ENCODE data around the gene C15orf39. TPM values are rescaled to one million over a fixed set of nuclear protein-coding genes. Genes with fewer than 3 reads are reported as not detected.

C15orf39 gene
- polyA plus RNA-seq, 4 donors = 6.5 to 20.6 (median 11.9) TPM

DNA sequence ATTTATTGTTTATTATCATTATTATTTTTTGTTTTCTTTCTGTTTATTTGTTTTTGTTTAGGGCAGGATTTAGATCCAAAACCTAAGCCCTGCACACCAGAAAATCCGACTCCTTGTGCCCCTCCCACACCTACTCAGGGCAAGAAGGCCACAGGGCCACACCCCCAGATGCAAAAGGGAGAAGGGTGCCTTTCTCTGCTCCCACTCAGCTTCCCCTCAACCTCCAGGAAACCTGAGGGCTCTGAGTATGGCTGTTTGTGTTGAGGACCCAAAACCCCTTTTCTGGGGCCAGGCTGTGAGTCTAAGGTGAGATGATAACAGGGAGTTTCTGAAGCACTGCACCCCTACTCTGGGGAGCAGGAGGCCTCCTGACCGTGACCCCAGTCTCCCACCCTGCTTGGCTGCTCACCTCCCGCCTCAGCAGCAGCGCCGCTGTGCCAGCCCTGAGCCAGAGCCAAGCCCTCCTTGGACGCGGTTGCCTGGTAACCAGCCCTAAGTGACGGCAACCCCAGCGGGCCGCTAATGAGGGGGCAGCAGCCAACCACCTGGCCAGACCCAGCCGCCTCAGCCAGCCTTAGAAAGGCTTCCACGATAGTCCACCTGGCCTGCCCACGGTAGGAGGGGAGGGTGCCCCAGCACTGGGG, 6.4 kb upstream of the C15orf39 start:
- no peaks in the 10 kb centered on the region for H3K27me3 ChIP-seq (ENCODE audit: control insufficient read depth in 3 of 3, insufficient read depth in 3 of 3, low read length in 3 of 3)
- FAIRE-seq = no peak
- DNase-seq = peak; percentile 25 to 65
- H3K4me3 ChIP-seq (ENCODE audit: low read depth in 1 of 3, low read length in 3 of 3) = no peak overlapping the region
- peaks cover 0 to 34% (median 9%) of the 10 kb centered on the region in 3 donors for H3K4me1 ChIP-seq (ENCODE audit: control insufficient read depth in 3 of 3, insufficient read depth in 2 of 3, low read depth in 1 of 3, low read length in 2 of 3)
- H3K9me3 ChIP-seq (ENCODE audit: control insufficient read depth in 2 of 2, insufficient read depth in 1 of 2, low read depth in 1 of 2, low read length in 1 of 2) = peaks cover 0 to 11% of the 10 kb centered on the region in 2 donors
- 7 to 20% (median 20%) methylated on average over 13 of the region's 13 CpGs for WGBS, 3 donors
- no peaks in the 10 kb centered on the region for H3K36me3 ChIP-seq (ENCODE audit: control insufficient read depth in 3 of 3, insufficient read depth in 2 of 3, low read depth in 1 of 3, low read length in 3 of 3)
- peak overlapping the region in 1 of 3 donors; percentile 24 for H3K27ac ChIP-seq (ENCODE audit: low read depth in 1 of 3, low read length in 2 of 3)

DNA sequence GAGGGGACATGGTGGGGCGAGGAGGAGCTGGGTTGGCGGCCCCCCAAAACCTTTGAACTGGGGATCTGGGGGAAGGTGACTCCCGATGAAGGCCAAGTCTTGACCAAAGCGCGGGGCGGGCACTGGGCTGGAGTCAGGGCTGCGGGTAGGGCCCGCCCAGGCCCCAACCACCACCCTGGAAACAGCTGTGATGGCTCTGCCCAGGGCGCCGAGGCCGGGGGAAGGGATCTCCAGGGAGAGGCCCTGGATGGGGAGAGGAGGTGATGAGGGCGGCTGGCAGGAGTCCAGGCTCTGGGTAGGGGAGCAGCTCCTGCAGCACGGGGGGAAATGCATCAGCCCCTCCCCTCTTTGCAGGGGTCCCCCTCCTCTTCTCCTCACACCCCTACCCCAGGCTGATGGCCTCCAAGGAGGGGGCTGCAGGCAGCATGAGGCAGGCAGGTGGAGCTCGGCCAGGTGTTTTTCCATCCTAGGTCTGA, 5.9 kb upstream of the C15orf39 start:
- Histone ChIP-seq H3K27me3 (ENCODE audit: control insufficient read depth in 3 of 3, insufficient read depth in 3 of 3, low read length in 3 of 3) (no peaks in the 10 kb centered on the region), H3K27ac (ENCODE audit: low read depth in 1 of 3, low read length in 2 of 3) (peak overlapping the region in 1 of 3 donors; percentile 2), H3K9me3 (ENCODE audit: control insufficient read depth in 2 of 2, insufficient read depth in 1 of 2, low read depth in 1 of 2, low read length in 1 of 2) (peaks cover 0 to 6% of the 10 kb centered on the region in 2 donors), H3K4me3 (ENCODE audit: low read depth in 1 of 3, low read length in 3 of 3) (no peak overlapping the region), H3K4me1 (ENCODE audit: control insufficient read depth in 3 of 3, insufficient read depth in 2 of 3, low read depth in 1 of 3, low read length in 2 of 3) (peaks cover 0 to 39% (median 12%) of the 10 kb centered on the region in 3 donors), H3K36me3 (ENCODE audit: control insufficient read depth in 3 of 3, insufficient read depth in 2 of 3, low read depth in 1 of 3, low read length in 3 of 3) (no peaks in the 10 kb centered on the region)
- no peak for FAIRE-seq
- peak; percentile 40 to 61 for DNase-seq
- WGBS, 3 donors = 16 to 47% (median 38%) methylated on average over 9 to 14 of the region's 14 CpGs

DNA sequence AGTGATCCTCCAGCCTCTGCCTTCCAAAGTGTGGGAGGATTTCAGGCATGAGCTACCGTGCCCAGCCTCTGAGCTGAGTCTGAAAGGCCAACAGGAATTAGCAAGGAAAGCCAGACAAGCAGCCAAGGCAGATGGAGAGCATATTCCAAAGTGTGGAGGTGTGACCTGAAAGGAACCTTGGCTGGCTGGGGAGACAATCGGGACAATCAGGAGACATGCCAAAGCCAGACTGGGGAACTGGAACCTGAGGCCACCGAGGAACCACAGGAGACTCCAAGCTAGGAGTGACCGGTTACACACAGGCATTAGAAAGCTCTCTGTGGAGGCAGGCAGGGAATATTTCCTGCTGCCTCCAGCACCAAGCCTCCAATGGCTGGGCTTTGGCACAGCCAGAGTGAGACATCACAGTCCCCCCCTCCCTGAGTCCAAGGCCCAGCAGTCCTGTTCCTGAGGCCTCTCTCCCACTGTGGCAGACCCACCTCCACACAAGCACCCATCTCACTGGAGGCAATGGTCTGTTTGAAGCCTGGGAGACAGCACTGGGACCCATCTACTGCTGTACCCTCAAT, 4.5 kb upstream of the C15orf39 start:
- FAIRE-seq = no peak
- H3K27me3 ChIP-seq (ENCODE audit: control insufficient read depth in 3 of 3, insufficient read depth in 3 of 3, low read length in 3 of 3) = no peaks in the 10 kb centered on the region
- peaks cover 2 to 46% (median 14%) of the 10 kb centered on the region in 3 donors for H3K4me1 ChIP-seq (ENCODE audit: control insufficient read depth in 3 of 3, insufficient read depth in 2 of 3, low read depth in 1 of 3, low read length in 2 of 3)
- DNase-seq = peak in 1 of 2 donors; percentile 68
- WGBS, 3 donors = 22 to 65% (median 41%) methylated on average over 4 of the region's 4 CpGs
- no peaks in the 10 kb centered on the region for H3K9me3 ChIP-seq (ENCODE audit: control insufficient read depth in 2 of 2, insufficient read depth in 1 of 2, low read depth in 1 of 2, low read length in 1 of 2)
- peak overlapping the region in 1 of 3 donors; percentile 28 for H3K27ac ChIP-seq (ENCODE audit: low read depth in 1 of 3, low read length in 2 of 3)
- H3K36me3 ChIP-seq (ENCODE audit: control insufficient read depth in 3 of 3, insufficient read depth in 2 of 3, low read depth in 1 of 3, low read length in 3 of 3) = no peaks in the 10 kb centered on the region
- H3K4me3 ChIP-seq (ENCODE audit: low read depth in 1 of 3, low read length in 3 of 3) = no peak overlapping the region

DNA sequence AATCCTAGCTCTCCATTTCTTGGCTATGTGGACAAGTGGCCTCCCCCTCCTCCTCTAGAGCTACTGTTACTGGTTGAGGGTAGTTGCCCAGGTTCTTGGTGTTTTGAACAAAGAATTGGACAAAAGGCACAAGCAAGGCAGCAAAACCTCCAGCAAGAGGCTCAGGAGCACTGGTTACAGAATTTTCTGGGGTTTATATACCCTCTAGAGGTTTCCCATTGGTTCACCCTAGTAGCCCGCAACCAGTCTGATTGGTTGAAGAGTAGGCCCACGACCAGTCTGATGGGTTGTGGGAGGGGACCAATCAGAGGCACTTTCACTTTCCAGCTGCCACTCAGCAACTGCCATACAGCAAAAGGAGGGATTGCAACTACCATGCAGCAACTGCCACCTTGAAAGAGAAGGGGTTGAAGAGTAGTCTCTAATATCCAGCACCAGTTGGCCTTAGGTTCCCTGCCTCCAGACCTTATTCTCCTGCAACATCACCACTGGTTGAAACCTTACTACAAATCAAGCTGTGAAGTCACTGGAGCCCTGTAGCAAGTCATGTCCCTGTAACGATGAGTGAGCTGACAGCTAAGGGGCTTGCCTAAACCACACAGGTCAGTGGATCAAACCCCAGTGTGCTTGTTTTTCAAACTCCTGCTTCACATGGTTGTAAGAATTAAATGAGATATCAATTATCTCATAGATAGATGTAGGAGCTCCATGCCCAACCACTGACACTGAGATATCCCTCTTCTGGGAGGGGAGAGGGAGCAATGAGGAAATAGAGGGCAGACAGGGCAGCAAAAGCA, 2.9 kb upstream of the C15orf39 start:
- no peak for FAIRE-seq
- DNase-seq = peak; percentile 55 to 77
- H3K4me3 ChIP-seq (ENCODE audit: low read depth in 1 of 3, low read length in 3 of 3) = no peak overlapping the region
- H3K4me1 ChIP-seq (ENCODE audit: control insufficient read depth in 3 of 3, insufficient read depth in 2 of 3, low read depth in 1 of 3, low read length in 2 of 3) = peaks cover 2 to 53% (median 14%) of the 10 kb centered on the region in 3 donors
- H3K27ac ChIP-seq (ENCODE audit: low read depth in 1 of 3, low read length in 2 of 3) = peak overlapping the region; percentile 87 to 96 (median 87)
- H3K36me3 ChIP-seq (ENCODE audit: control insufficient read depth in 3 of 3, insufficient read depth in 2 of 3, low read depth in 1 of 3, low read length in 3 of 3) = peaks cover 0 to 8% (median 0%) of the 10 kb centered on the region in 3 donors
- H3K27me3 ChIP-seq (ENCODE audit: control insufficient read depth in 3 of 3, insufficient read depth in 3 of 3, low read length in 3 of 3) = no peaks in the 10 kb centered on the region
- H3K9me3 ChIP-seq (ENCODE audit: control insufficient read depth in 2 of 2, insufficient read depth in 1 of 2, low read depth in 1 of 2, low read length in 1 of 2) = no peaks in the 10 kb centered on the region
- 56 to 67% (median 66%) methylated on average over 3 of the region's 3 CpGs for WGBS, 3 donors

DNA sequence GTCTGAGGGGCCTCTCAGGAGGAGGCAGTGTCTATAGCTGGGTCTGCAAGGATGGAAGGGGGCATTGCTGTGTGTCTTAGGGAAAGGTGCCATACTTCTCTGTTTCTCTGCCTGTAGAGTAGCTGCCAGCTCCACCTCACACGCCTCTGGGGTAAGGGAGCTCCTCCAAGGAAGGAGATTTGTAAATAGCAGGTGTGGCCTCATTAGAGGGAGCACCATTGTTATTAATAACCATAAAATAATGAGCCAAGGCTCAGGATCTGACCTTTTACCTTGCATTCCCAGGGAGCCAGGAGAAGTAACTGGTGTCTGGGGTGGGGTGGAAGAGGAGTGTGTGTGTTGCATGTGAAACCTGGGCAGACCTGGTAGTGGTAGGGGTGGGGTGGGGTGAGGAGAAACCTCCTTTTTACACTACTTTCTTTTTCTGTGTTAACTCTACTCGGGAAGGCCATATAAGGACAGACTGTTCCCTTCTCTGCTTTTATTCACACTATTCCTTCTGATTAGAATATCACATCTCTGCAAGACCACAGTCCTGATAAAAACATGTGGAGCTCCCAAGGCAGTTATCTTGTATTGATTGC, 2.2 kb upstream of the C15orf39 start:
- Histone ChIP-seq H3K4me3 (ENCODE audit: low read depth in 1 of 3, low read length in 3 of 3) (no peak overlapping the region), H3K36me3 (ENCODE audit: control insufficient read depth in 3 of 3, insufficient read depth in 2 of 3, low read depth in 1 of 3, low read length in 3 of 3) (peaks cover 0 to 10% (median 0%) of the 10 kb centered on the region in 3 donors), H3K27ac (ENCODE audit: low read depth in 1 of 3, low read length in 2 of 3) (peak overlapping the region; percentile 87 to 96 (median 87)), H3K4me1 (ENCODE audit: control insufficient read depth in 3 of 3, insufficient read depth in 2 of 3, low read depth in 1 of 3, low read length in 2 of 3) (peaks cover 2 to 60% (median 14%) of the 10 kb centered on the region in 3 donors), H3K27me3 (ENCODE audit: control insufficient read depth in 3 of 3, insufficient read depth in 3 of 3, low read length in 3 of 3) (no peaks in the 10 kb centered on the region), H3K9me3 (ENCODE audit: control insufficient read depth in 2 of 2, insufficient read depth in 1 of 2, low read depth in 1 of 2, low read length in 1 of 2) (no peaks in the 10 kb centered on the region)
- WGBS, 3 donors = 18 to 49% (median 32%) methylated on average over 2 of the region's 2 CpGs
- DNase-seq = peak; percentile 60 to 95
- FAIRE-seq = no peak

DNA sequence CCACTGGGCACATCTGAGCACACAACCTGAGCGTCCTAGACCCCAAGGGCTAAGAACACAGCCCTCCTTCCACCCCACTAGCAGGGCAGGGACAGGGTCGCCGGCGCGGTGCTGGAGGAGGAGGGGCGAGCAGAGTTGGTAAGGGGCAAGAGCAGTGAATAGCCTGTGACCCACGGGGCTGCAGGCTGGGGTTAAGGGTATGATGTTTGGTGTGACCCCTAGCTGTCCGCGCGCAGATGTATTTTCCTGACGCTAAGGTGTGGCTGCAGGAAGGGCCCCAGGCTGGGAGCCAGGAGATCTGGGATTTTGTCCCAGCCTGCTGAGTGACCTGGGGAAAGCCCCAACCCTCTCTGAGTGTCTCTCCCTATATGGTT, 1.3 kb upstream of the C15orf39 start:
- Histone ChIP-seq H3K4me3 (ENCODE audit: low read depth in 1 of 3, low read length in 3 of 3) (peak overlapping the region in 2 of 3 donors; percentile 16 to 26), H3K4me1 (ENCODE audit: control insufficient read depth in 3 of 3, insufficient read depth in 2 of 3, low read depth in 1 of 3, low read length in 2 of 3) (peaks cover 2 to 62% (median 14%) of the 10 kb centered on the region in 3 donors), H3K9me3 (ENCODE audit: control insufficient read depth in 2 of 2, insufficient read depth in 1 of 2, low read depth in 1 of 2, low read length in 1 of 2) (no peaks in the 10 kb centered on the region), H3K36me3 (ENCODE audit: control insufficient read depth in 3 of 3, insufficient read depth in 2 of 3, low read depth in 1 of 3, low read length in 3 of 3) (peaks cover 0 to 15% (median 0%) of the 10 kb centered on the region in 3 donors), H3K27ac (ENCODE audit: low read depth in 1 of 3, low read length in 2 of 3) (peak overlapping the region; percentile 87 to 96 (median 87)), H3K27me3 (ENCODE audit: control insufficient read depth in 3 of 3, insufficient read depth in 3 of 3, low read length in 3 of 3) (no peaks in the 10 kb centered on the region)
- FAIRE-seq (no peak), DNase-seq (no peak)
- 20 to 45% (median 40%) methylated on average over 11 of the region's 11 CpGs for WGBS, 3 donors

DNA sequence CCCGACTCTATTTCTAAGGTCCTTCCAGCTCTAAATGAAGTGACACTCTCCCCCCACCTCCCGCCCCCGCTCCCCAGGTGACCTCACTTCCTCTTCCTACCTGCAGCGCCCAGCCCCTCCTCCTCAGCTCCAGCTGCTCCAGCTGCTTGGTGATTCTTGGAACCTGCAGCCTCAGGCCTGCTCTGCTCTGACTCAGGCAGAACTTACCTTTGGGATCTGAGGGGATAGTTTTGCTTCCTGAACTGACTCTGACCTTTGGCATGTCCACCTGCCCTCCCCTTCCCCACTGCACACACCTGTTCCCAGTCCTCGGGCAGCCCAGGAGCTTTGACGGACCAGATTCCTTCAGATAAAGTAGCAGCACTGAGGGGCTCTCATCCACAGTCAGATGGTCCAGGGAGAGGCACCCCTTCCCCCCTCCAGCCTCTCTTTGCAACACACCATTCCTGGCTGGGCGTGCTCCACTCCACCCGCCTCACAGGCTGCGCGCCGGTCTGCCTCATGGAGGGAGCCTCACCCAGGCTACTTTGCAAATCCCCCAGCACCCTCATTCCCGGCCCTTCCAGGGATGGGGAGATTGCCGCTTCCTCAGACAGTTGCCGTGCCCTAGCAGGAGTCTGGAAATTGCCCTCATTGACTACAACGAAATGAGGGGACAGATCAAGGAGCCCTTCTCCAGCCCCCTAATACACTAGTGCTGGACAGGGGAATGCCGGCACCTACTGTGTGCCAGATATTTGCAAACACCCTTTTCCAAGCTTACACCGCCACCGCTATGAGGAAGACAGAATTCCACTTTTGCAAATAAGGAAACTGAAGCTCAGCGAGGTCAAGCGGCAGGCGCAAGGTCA, 692 bp upstream of the C15orf39 start:
- H3K4me3 ChIP-seq (ENCODE audit: low read depth in 1 of 3, low read length in 3 of 3) = peak overlapping the region; percentile 56 to 93 (median 87)
- DNase-seq = peak; percentile 92
- H3K9me3 ChIP-seq (ENCODE audit: control insufficient read depth in 2 of 2, insufficient read depth in 1 of 2, low read depth in 1 of 2, low read length in 1 of 2) = no peaks in the 10 kb centered on the region
- H3K4me1 ChIP-seq (ENCODE audit: control insufficient read depth in 3 of 3, insufficient read depth in 2 of 3, low read depth in 1 of 3, low read length in 2 of 3) = peaks cover 2 to 56% (median 13%) of the 10 kb centered on the region in 3 donors
- peaks cover 0 to 21% (median 0%) of the 10 kb centered on the region in 3 donors for H3K36me3 ChIP-seq (ENCODE audit: control insufficient read depth in 3 of 3, insufficient read depth in 2 of 3, low read depth in 1 of 3, low read length in 3 of 3)
- WGBS, 3 donors = 1 to 9% (median 8%) methylated on average over 20 to 21 of the region's 21 CpGs
- peak overlapping the region; percentile 87 to 96 (median 87) for H3K27ac ChIP-seq (ENCODE audit: low read depth in 1 of 3, low read length in 2 of 3)
- no peaks in the 10 kb centered on the region for H3K27me3 ChIP-seq (ENCODE audit: control insufficient read depth in 3 of 3, insufficient read depth in 3 of 3, low read length in 3 of 3)
- FAIRE-seq = no peak
